Kidney capillary endothelial cell (primary cell): ENCODE measurements around the gene ARHGAP15.

Source experiments
- DNase-seq: peaks from one replicate; pipeline ENCODE4 v3.0.0-alpha.2; 2018; ENCODE audit warnings: low spot score

Gene ARHGAP15

GRCh38 chr2:143692162-143692561 lies 562.9 kb downstream of the ARHGAP15 start:
- no peak for DNase-seq

- no peak for DNase-seq
These were observed 563.7 kb downstream of the ARHGAP15 start for GRCh38 chr2:143692967-143693366.

GRCh38 chr2:143694335-143694734 lies 565.1 kb downstream of the ARHGAP15 start:
- DNase-seq: no peak

- DNase-seq: no peak
These were observed 567.4 kb downstream of the ARHGAP15 start for GRCh38 chr2:143696651-143697050.

- DNase-seq: no peak
These were observed 568.5 kb downstream of the ARHGAP15 start for GRCh38 chr2:143697744-143698143.

- DNase-seq: no peak
These were observed 569.1 kb downstream of the ARHGAP15 start for GRCh38 chr2:143698352-143698751.

GRCh38 chr2:143698888-143699570 lies 569.8 kb downstream of the ARHGAP15 start:
- no peak for DNase-seq

- DNase-seq: no peak
These were observed 571.6 kb downstream of the ARHGAP15 start for GRCh38 chr2:143700865-143701264.

GRCh38 chr2:143701785-143702184 lies 572.6 kb downstream of the ARHGAP15 start:
- DNase-seq: no peak

- DNase-seq: no peak
These were observed 573.7 kb downstream of the ARHGAP15 start for GRCh38 chr2:143702931-143703330.

- DNase-seq: no peak
These were observed 575.4 kb downstream of the ARHGAP15 start for GRCh38 chr2:143704451-143705106.

- DNase-seq: no peak
These were observed 576.0 kb downstream of the ARHGAP15 start for GRCh38 chr2:143705108-143705707.

- no peak for DNase-seq
These were observed 577.1 kb downstream of the ARHGAP15 start for GRCh38 chr2:143706354-143706753.

GRCh38 chr2:143708682-143709081 lies 579.5 kb downstream of the ARHGAP15 start:
- no peak for DNase-seq

- DNase-seq: no peak
These were observed 581.0 kb downstream of the ARHGAP15 start for GRCh38 chr2:143710196-143710595.

GRCh38 chr2:143710879-143711278 lies 581.7 kb downstream of the ARHGAP15 start:
- no peak for DNase-seq

GRCh38 chr2:143716522-143716921 lies 587.3 kb downstream of the ARHGAP15 start:
- DNase-seq: no peak

- DNase-seq: no peak
These were observed 587.8 kb downstream of the ARHGAP15 start for GRCh38 chr2:143717053-143717452.

- no peak for DNase-seq
These were observed 588.4 kb downstream of the ARHGAP15 start for GRCh38 chr2:143717536-143718168.

GRCh38 chr2:143718745-143719144 lies 589.5 kb downstream of the ARHGAP15 start:
- no peak for DNase-seq

- DNase-seq: no peak
These were observed 590.2 kb downstream of the ARHGAP15 start for GRCh38 chr2:143719406-143719805.

- no peak for DNase-seq
These were observed 591.0 kb downstream of the ARHGAP15 start for GRCh38 chr2:143720095-143720664.

GRCh38 chr2:143725400-143725799 lies 596.2 kb downstream of the ARHGAP15 start:
- DNase-seq: no peak
